Ectodermal cell (in vitro differentiated cells): Measurements from ENCODE around the gene ZMAT5.

ENCODE experiments used
- H3K27ac ChIP-seq: 2 replicates; pipeline ENCODE4 v1.7.0; 2013; ENCODE audit warnings: mild to moderate bottlenecking, low read depth, low read length; ENCODE audit not compliant: insufficient read depth, poor library complexity, severe bottlenecking
- H3K27me3 ChIP-seq: 2 replicates; pipeline ENCODE4 v1.7.0; 2013; ENCODE audit warnings: mild to moderate bottlenecking, low read length; ENCODE audit not compliant: insufficient read depth, control insufficient read depth, poor library complexity, severe bottlenecking
- H3K36me3 ChIP-seq: one replicate; pipeline ENCODE4 v1.7.0; 2013; ENCODE audit warnings: low read length; ENCODE audit not compliant: control insufficient read depth, insufficient read depth
- H3K4me1 ChIP-seq: one replicate; pipeline ENCODE4 v1.7.0; 2013; ENCODE audit warnings: low read length; ENCODE audit not compliant: control insufficient read depth, insufficient read depth
- H3K4me3 ChIP-seq: 2 replicates; pipeline ENCODE4 v1.7.0; 2013; ENCODE audit warnings: low read depth, low read length, control low read depth; ENCODE audit not compliant: insufficient read depth
- H3K9me3 ChIP-seq: 2 replicates; pipeline ENCODE4 v1.7.0; 2013; ENCODE audit warnings: mild to moderate bottlenecking, low read length, moderate library complexity; ENCODE audit not compliant: control insufficient read depth
- WGBS, 2 experiments: methylation state at CpG; one replicate each; pipeline ENCODE4 v1.1.7; 2013; ENCODE audit warnings: missing lambda C conversion rate in 2 of 2; 5-methylcytosine and 5-hydroxymethylcytosine counted together

ZMAT5 gene

DNA sequence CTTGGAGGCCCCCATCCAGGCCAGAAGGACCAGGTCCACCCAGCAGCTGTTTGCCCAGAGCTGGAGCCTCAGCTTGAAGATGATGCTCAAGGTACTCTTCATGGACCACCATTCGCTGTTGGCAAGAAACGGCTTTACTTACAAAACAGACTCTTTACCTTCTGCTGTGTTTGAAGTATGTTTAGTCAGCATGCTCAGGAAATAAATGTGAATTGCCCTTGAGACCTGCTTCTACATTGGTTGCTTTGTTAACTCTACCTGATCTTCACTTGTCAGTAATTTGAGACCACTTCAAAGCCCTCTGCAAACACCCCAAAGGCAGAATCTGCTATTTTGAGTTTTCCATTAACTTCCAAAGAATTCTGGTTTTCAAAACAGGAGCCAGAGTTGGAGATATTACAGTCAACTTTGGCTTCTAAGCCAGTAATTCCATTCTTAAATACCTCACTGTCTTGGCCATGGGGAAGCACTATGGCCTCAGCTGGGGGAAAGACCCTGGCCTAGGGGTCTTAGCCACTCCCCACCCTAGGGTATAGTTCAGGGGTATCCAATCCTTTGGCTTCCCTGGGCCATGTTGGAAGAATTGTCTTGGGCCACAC, 3.0 kb upstream of the ZMAT5 start:
- Histone ChIP-seq H3K4me3 (no peak overlapping the region), H3K4me1 (peaks cover 14% of the 10 kb centered on the region)
- WGBS, 2 experiments, result 90 to 92% methylated on average over 2 of the region's 2 CpGs

DNA sequence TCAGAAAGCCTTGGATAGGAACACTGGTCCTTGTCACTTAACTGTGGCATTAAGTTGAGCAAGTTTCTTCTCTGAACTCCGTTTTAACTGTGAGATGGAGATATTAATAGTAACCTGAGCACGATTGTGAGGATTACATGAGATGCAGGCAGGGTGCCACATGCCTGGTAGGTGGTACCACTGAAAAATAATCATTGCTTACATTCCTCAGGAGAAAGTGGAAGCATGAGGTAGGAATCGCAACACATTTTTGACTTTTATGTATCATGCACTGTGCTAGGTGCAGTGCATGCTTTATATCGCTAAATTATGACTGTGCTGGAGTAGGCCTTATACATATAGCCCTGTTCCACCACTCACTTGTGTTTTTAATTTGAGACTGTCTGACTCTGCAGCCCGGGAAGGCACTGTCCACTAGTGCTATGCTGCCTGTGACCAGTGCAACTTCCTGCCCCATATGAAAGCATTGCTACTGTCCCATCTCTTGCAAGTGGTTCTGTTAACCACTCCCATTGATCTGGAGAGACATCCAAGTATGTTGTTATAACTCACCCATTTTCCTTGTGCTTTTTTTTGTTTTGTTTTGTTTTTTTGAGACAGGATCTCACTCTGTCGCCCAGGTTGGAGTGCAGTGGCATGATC, 1.4 kb upstream of the ZMAT5 start:
- peak overlapping the region; percentile 97 for H3K4me3 ChIP-seq
- H3K27me3 ChIP-seq, result no peaks in the 10 kb centered on the region
- peaks cover 15% of the 10 kb centered on the region for H3K36me3 ChIP-seq
- 74 to 76% methylated on average over 6 of the region's 6 CpGs for WGBS, 2 experiments
- H3K9me3 ChIP-seq, result no peaks in the 10 kb centered on the region
- H3K4me1 ChIP-seq, result peaks cover 14% of the 10 kb centered on the region
- H3K27ac ChIP-seq, result no peak overlapping the region

More for the DNA sequence above, 3.0 kb upstream of the ZMAT5 start:
- H3K27ac ChIP-seq, result no peak overlapping the region
- H3K36me3 ChIP-seq, result peaks cover 15% of the 10 kb centered on the region
- no peaks in the 10 kb centered on the region for H3K27me3 ChIP-seq
- H3K9me3 ChIP-seq, result no peaks in the 10 kb centered on the region

DNA sequence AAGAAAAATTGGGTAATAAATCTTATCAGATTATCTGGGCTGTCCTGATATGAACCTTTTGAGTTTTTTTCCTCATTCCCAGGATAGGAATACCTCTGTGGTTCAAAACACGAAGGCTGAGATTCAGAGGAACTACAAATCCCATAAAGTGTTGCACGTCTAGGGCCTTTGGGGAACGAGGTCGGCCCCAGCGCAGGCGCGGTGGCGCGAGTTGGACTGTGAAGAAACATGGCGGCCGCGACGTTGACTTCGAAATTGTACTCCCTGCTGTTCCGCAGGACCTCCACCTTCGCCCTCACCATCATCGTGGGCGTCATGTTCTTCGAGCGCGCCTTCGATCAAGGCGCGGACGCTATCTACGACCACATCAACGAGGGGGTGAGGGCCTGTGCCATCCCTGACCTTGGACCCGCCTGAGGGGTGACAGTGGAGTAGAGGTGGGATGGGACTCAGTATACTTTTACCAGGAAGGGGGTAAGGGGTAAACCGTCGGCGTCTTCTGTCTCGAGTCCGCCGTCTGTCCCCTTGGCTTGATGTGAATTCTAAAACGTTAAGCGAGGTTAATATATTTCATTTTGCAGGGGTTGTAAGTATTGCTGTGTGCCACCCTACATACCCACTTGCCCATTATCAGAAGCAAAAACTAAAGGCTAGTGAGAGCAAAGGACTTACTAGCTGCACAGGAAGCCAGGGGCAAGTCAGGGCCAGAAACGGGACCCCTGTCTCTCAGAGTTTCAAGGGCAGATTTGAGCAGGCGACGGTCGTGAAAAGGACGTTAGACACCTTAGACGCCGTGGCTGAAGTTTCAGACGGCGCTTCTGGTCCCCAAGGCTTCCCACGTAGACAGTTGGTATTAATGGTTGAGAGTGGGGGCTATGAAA, 604 bp upstream of the ZMAT5 start, which contains the start of gene UQCR10:
Gene UQCR10 (plus strand): TSS at position 199 of the 881 bp plus-strand sequence. CDS start 30 bp downstream, at position 229.
- Histone ChIP-seq H3K4me3 (peak within 1 kb of the TSS; percentile 97), H3K4me1 (peaks cover 14% of the 10 kb centered on the region), H3K27ac (peak within 1 kb of the TSS; percentile 90), H3K9me3 (no peaks in the 10 kb centered on the region), H3K27me3 (no peaks in the 10 kb centered on the region), H3K36me3 (peaks cover 15% of the 10 kb centered on the region)
- 2% methylated on average over 44 to 45 of the region's 46 CpGs for WGBS, 2 experiments

DNA sequence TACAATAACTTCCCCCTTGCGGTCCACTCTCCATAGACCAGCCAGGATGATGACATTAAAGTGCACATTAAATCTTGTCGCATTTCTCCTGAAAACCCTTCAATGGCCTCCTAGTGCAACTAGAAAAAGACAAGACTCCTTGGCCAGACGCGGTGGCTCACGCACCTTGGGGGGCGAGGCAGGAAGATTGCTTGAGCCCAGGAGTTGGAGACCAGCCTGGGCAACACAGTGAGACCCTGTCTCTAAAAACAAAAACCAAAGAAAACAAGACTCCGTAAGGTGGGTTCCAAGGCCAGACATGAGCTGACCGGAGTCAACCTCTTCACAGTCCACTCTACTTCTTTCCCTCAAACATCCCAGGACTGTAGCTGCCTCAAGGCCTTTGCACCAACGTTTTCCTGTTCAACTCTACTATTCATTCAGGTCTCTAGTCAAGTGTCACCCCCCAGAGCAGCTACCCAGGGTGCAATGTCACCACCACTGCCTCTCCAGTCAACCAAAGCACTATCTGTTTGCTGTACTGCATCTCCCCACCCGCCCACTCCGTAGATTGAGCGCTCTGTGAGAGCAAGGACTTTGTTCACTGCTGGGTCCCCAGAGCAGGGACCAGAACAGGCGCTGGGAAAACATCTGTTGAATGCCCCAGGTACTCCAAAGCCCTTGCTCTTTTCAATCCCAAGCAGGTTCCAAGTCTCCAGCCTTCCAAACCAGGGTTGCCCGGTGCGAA, 739 bp downstream of the ZMAT5 start:
- no peak overlapping the region for H3K27ac ChIP-seq
- no peaks in the 10 kb centered on the region for H3K27me3 ChIP-seq
- peak overlapping the region; percentile 97 for H3K4me3 ChIP-seq
- WGBS, 2 experiments, result 63 to 65% methylated on average over 15 of the region's 15 CpGs
- no peaks in the 10 kb centered on the region for H3K9me3 ChIP-seq
- H3K36me3 ChIP-seq, result peaks cover 15% of the 10 kb centered on the region
- H3K4me1 ChIP-seq, result peaks cover 14% of the 10 kb centered on the region

DNA sequence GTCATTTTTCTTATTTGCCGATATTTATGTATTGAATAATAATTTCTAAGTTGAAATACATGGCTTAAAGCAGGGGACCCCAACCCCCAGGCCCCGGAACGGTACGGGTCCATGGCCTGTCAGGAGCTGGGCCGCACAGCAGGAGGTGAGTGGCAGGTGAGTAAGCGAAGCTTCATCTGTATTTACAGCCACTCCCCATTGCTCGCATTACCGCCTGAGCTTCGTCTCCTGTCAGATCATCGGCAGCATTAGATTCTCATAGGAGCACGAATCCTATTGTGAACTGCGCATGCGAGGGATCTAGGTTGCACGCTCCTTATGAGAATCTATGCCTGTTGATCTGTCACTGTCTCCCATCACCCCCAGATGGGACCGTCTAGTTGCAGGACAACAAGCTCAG, 4.5 kb downstream of the ZMAT5 start:
- no peaks in the 10 kb centered on the region for H3K36me3 ChIP-seq
- H3K27ac ChIP-seq, result no peak overlapping the region
- H3K27me3 ChIP-seq, result no peaks in the 10 kb centered on the region
- WGBS, 2 experiments, result 75 to 81% methylated on average over 15 of the region's 15 CpGs
- no peaks in the 10 kb centered on the region for H3K9me3 ChIP-seq
- no peak overlapping the region for H3K4me3 ChIP-seq
- peaks cover 18% of the 10 kb centered on the region for H3K4me1 ChIP-seq

DNA sequence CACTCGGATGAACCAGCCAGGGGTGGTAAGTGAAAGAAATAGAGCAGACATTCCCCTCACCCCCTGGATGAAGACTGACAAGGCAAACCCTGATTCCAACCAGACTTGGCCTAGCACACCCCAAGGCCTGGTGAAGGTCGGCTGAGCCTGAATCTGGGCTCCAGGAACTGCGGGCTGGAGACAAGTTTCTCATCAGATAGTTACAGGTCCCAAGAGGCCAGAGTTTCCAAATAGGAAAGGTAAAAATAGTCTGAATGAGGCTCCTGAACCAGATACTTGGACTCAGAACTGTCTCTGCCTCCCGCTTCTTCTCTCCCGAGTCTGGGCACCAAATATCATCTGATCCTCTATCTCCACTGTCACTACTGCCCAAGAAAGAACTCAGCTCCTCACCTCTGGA, 7.8 kb downstream of the ZMAT5 start:
- Histone ChIP-seq H3K9me3 (no peaks in the 10 kb centered on the region), H3K4me1 (peaks cover 12% of the 10 kb centered on the region), H3K36me3 (no peaks in the 10 kb centered on the region), H3K27me3 (no peaks in the 10 kb centered on the region), H3K27ac (no peak overlapping the region), H3K4me3 (no peak overlapping the region)
- 83 to 86% methylated on average over 5 of the region's 5 CpGs for WGBS, 2 experiments

DNA sequence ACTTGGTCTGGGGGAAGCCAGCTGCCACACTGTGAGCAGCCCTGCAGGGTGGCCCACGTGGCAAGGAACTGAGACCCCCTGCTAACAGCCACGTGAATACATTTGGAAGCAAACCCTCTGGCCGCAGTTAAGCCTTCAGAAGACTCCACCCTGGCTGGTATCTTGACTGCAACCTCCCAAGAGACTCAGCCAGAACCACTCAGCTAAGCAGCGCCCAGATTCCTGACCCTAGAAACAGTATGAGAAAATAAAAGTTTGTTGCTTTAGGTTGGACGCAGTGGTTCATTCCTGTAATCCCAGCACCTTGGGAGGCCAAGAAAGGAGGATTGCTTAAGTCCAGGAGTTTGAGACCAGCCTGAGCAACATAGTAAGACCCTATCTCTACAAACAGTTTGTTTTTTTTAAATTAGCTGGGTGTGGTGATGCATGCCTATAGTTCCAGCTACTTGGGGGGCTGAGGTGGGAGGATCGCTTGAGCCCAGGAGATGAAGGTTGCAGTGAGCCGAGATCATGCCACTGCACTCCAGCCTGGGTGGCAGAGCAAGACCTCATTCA, 8.7 kb downstream of the ZMAT5 start:
- Histone ChIP-seq H3K9me3 (no peaks in the 10 kb centered on the region), H3K36me3 (no peaks in the 10 kb centered on the region), H3K4me3 (no peak overlapping the region), H3K27ac (no peak overlapping the region), H3K4me1 (peaks cover 12% of the 10 kb centered on the region), H3K27me3 (no peaks in the 10 kb centered on the region)
- 59 to 64% methylated on average over 7 of the region's 7 CpGs for WGBS, 2 experiments

DNA sequence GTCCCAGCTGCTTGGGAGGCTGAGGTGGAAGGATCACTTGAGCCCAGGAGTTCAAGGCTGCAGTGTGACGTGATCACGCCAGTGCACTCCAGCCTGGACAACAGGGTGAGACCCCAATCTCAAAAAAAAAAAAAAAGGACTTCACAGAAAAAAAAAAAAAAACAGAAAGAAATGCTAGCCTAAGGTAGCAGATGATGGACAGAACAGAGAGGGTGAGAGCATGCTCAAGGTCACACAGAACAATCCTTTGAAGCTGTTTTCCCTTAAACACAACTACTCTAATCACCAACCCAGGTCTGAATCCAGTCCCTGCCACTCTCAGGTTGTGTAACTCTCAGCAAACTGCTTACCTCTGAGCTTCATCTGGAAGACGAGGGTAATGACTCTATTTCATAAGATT, 9.7 kb downstream of the ZMAT5 start:
- H3K36me3 ChIP-seq, result no peaks in the 10 kb centered on the region
- 94 to 95% methylated on average over 3 of the region's 3 CpGs for WGBS, 2 experiments
- no peak overlapping the region for H3K4me3 ChIP-seq
- peaks cover 12% of the 10 kb centered on the region for H3K4me1 ChIP-seq
- no peak overlapping the region for H3K27ac ChIP-seq
- no peaks in the 10 kb centered on the region for H3K9me3 ChIP-seq
- H3K27me3 ChIP-seq, result no peaks in the 10 kb centered on the region

DNA sequence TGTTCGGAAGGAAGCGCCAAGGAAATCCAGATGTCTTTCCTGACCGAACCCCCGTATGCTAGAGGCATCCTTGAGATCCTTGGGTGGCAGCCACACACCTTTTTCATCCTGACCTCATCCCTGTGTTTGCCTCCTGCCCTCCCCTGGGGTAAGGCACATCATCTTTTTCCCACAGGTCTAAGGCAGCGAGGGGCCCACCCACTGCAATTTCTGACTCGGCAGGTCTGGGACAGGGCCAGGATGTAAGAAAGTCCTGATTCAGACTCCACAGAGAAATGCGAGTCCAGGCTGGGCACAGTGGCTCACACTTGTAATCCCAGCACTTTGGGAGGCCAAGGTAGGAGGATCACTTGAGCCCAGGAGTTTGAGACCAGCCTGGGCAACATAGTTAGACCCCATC, 10.5 kb downstream of the ZMAT5 start:
- no peaks in the 10 kb centered on the region for H3K9me3 ChIP-seq
- no peak overlapping the region for H3K27ac ChIP-seq
- H3K4me1 ChIP-seq, result peaks cover 12% of the 10 kb centered on the region
- WGBS, 2 experiments, result 93% methylated on average over 7 of the region's 7 CpGs
- no peaks in the 10 kb centered on the region for H3K36me3 ChIP-seq
- H3K27me3 ChIP-seq, result no peaks in the 10 kb centered on the region
- H3K4me3 ChIP-seq, result no peak overlapping the region
